Stimulated activated naive B cell treated with anti-CD40 and anti-IgM and Interleukin-4, amounts not matched to agents 10 μg/mL and 1 μg/mL and 100 μg/mL, for 72 hours (primary cell): ENCODE results near the gene BZW1.

Experiments used
- ATAC-seq, 2 donors: fragments of 150-1000 bp; cut with Tn5 transposase; replicated peaks; 2 replicates each; pipeline ENCODE4 v1.10.0; 2021; ENCODE audit warnings: moderate library complexity in 1 of 2
- DNase-seq: peaks from one replicate; pipeline ENCODE4 v3.0.0; 2021
- H3K27ac Mint-ChIP-seq: one replicate; pipeline ENCODE4 v1.8.0; 2022; ENCODE audit warnings: mild to moderate bottlenecking, mixed read lengths
- H3K27me3 Mint-ChIP-seq, 2 donors: one replicate each; pipeline ENCODE4 v1.8.0; 2022; ENCODE audit warnings: mixed read lengths in 2 of 2
- H3K36me3 Mint-ChIP-seq, 2 donors: one replicate each; pipeline ENCODE4 v1.8.0; 2022; ENCODE audit warnings: mixed read lengths in 2 of 2, mild to moderate bottlenecking in 1 of 2
- H3K4me1 Mint-ChIP-seq, 2 donors: one replicate each; pipeline ENCODE4 v1.8.0; 2022; ENCODE audit warnings: mixed read lengths in 2 of 2, mild to moderate bottlenecking in 1 of 2
- H3K4me3 Mint-ChIP-seq, 2 donors: one replicate each; pipeline ENCODE4 v1.8.0; 2022; ENCODE audit warnings: mild to moderate bottlenecking in 2 of 2, mixed read lengths in 2 of 2, moderate library complexity in 1 of 2
- H3K9me3 Mint-ChIP-seq, 2 donors: one replicate each; pipeline ENCODE4 v1.8.0; 2022; ENCODE audit warnings: mixed read lengths in 2 of 2, mild to moderate bottlenecking in 1 of 2

The BZW1 gene

DNA sequence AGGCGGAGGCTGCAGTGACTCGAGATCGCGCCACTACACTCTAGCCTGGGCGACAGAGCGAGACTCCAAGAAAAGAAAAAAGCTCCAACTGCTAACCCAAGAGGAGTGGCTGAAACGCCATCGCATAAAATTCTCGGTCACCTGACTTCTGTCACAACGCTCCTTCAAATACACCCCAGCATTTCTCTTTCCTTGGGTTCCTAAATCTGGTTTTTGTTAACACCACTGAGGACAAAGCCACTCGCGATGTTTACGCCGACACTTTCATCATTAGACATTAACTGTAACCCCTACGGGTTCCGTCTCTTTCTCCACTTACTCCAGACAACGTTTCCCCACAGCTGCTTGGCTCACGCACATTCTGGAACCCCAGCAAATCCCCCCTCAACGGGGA, 52.1 kb downstream of the BZW1 start:
- no peaks in the 10 kb centered on the region for H3K27me3 Mint-ChIP-seq
- H3K27ac Mint-ChIP-seq, result peak overlapping the region; percentile 99
- H3K4me3 Mint-ChIP-seq, result peak overlapping the region; percentile 87 to 97
- H3K4me1 Mint-ChIP-seq, result peaks cover 30 to 52% of the 10 kb centered on the region in 2 donors
- ATAC-seq (peak; percentile 34 to 37), DNase-seq (no peak)
- peaks cover 44 to 48% of the 10 kb centered on the region in 2 donors for H3K36me3 Mint-ChIP-seq
- no peaks in the 10 kb centered on the region for H3K9me3 Mint-ChIP-seq

DNA sequence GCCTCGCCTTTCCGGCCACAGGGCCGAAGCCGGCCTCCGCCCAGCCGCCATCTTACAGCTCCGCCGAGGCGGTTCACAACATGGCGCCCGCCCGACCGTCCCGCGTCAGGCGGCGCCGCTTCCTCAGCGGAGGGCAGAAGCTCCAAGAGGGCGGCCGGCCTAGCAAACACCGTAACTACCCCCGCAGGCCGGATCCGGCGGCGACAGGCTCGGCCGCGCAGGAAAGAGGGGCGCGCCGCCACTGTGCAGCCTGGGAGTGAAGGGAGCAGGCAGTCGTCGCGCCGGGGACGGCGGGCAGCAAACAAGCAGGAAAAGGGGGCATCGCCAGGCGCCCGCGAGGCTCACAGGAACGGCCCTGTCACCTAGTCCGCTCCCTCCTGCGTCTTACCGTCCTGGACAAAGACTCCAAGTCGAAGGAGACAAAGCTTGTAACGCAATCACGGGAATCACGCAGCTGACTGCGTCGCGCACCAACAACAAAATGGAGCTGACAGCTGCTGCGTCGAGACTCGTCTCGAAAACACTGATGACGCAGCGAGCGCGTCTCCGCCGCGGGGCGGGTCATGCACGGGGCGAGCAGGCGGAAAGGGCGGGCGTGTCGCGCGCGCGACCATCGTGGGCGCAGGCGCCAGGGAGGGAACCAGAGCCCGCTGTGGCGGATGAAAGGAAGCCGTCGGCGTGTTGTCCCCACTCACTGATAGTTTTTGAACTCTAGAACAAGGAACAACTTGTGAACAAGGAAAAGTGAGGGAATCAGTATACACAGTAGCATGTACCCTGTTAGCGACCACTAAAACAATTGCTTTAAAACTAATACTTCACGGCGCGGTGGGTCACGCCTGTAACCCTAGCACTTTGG, 52.7 kb downstream of the BZW1 start, which contains the start of gene CLK1:
CLK1 (minus strand) TSS at position 483 of the 859 bp plus-strand sequence. CDS start 2,796 bp downstream, outside the sequence.
- Mint-ChIP-seq H3K4me3 (peak within 1 kb of the TSS; percentile 87 to 97), H3K4me1 (peaks cover 35 to 49% of the 10 kb centered on the region in 2 donors), H3K36me3 (peaks cover 42 to 52% of the 10 kb centered on the region in 2 donors), H3K9me3 (no peaks in the 10 kb centered on the region), H3K27me3 (no peaks in the 10 kb centered on the region), H3K27ac (peak within 1 kb of the TSS; percentile 99)
- DNase-seq (peak; percentile 91), ATAC-seq (peak; percentile 85 to 88)

GRCh38 chr2:200869014-200869413, 57.3 kb downstream of the BZW1 start:
- Mint-ChIP-seq H3K27ac (no peak overlapping the region), H3K4me3 (no peak overlapping the region), H3K9me3 (no peaks in the 10 kb centered on the region), H3K27me3 (no peaks in the 10 kb centered on the region), H3K4me1 (peaks cover 14 to 19% of the 10 kb centered on the region in 2 donors), H3K36me3 (peaks cover 6 to 24% of the 10 kb centered on the region in 2 donors)
- ATAC-seq (no peak), DNase-seq (no peak)

DNA sequence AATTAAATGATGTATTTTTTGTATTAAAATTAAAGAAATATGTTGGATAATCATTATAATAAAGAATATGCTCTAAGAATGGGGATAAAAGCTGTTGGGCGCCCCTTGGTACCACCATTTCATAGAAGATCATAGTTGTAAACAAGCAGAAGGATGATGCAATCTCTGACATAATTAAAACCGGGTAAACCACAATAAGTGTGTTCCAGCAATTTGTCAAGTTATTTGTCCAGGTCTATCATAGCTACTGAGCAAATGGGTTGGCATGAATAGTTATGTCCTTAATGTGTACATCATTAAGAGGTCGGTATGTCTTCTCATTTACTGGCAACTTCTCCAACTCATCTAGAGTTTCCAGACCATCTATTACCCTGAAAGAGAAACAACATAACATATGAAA, 59.4 kb downstream of the BZW1 start:
- ATAC-seq, result no peak
- no peak overlapping the region for H3K4me3 Mint-ChIP-seq
- peaks cover 10 to 33% of the 10 kb centered on the region in 2 donors for H3K36me3 Mint-ChIP-seq
- no peaks in the 10 kb centered on the region for H3K9me3 Mint-ChIP-seq
- no peak overlapping the region for H3K27ac Mint-ChIP-seq
- no peak for DNase-seq
- peaks cover 6 to 9% of the 10 kb centered on the region in 2 donors for H3K4me1 Mint-ChIP-seq
- H3K27me3 Mint-ChIP-seq, result no peaks in the 10 kb centered on the region

DNA sequence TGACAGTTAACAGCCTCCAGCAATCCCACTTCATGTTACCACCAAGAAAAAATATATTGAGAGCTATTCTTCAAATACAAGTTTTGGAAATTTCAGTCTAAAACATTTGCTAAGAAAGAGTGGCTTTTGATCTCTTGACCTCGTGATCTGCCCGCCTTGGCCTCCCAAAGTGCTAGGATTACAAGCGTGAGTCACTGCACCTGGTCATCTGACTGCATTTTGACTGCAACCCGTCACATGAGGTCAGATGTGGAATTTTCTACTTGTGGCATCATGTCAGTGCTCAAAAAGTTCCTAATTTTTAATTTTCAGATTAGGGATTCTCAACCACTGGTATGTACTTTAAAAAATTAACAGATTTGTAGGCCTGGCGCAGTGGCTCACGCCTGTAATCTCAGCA, 61.9 kb downstream of the BZW1 start:
- no peak for ATAC-seq
- Mint-ChIP-seq H3K9me3 (no peaks in the 10 kb centered on the region), H3K27ac (no peak overlapping the region), H3K4me1 (peaks cover 0 to 5% of the 10 kb centered on the region in 2 donors), H3K4me3 (no peak overlapping the region), H3K27me3 (no peaks in the 10 kb centered on the region), H3K36me3 (peaks cover 14 to 36% of the 10 kb centered on the region in 2 donors)
- DNase-seq, result no peak
